H9 (cell line): ENCODE results near the gene HS6ST1. TPM values are rescaled to one million over a fixed set of nuclear protein-coding genes. Genes with fewer than 3 reads are reported as not detected.

Source experiments
- DNase-seq: peaks from one replicate; pipeline ENCODE4 v3.0.0-alpha.2; 2017
- H2AFZ ChIP-seq: one replicate; pipeline ENCODE4 v1.6.1; 2013; ENCODE audit warnings: mild to moderate bottlenecking, low read length, control low read depth, moderate library complexity
- H2AK5ac ChIP-seq: 2 replicates; pipeline ENCODE4 v1.6.1; 2013; ENCODE audit warnings: low read length, control low read depth, mixed read lengths; ENCODE audit not compliant: insufficient read length
- H2BK120ac ChIP-seq: one replicate; pipeline ENCODE4 v1.6.1; 2013; ENCODE audit warnings: low read depth, mild to moderate bottlenecking, low read length, control low read depth, inconsistent platforms; ENCODE audit not compliant: poor library complexity, severe bottlenecking
- H2BK12ac ChIP-seq: 2 replicates; pipeline ENCODE4 v1.6.1; 2013; ENCODE audit warnings: low read length, control low read depth, mixed read lengths, low read depth; ENCODE audit not compliant: insufficient read length
- H2BK15ac ChIP-seq: 2 replicates; pipeline ENCODE4 v1.6.1; 2013; ENCODE audit warnings: low read depth, low read length, control low read depth
- H2BK20ac ChIP-seq: one replicate; pipeline ENCODE4 v1.6.1; 2013; ENCODE audit warnings: low read depth, mild to moderate bottlenecking, low read length, control low read depth, inconsistent platforms; ENCODE audit not compliant: poor library complexity, severe bottlenecking
- H2BK5ac ChIP-seq: 2 replicates; pipeline ENCODE4 v1.6.1; 2013; ENCODE audit warnings: low read length, control low read depth, mixed read lengths; ENCODE audit not compliant: insufficient read length
- H3K14ac ChIP-seq: 2 replicates; pipeline ENCODE4 v1.6.1; 2013; ENCODE audit warnings: low read length, control low read depth; ENCODE audit not compliant: insufficient read depth
- H3K18ac ChIP-seq: 2 replicates; pipeline ENCODE4 v1.6.1; 2013; ENCODE audit warnings: low read depth, mild to moderate bottlenecking, mixed read lengths, low read length, control low read depth; ENCODE audit not compliant: insufficient read length
- H3K23ac ChIP-seq: 2 replicates; pipeline ENCODE4 v1.6.1; 2013; ENCODE audit warnings: low read length, control low read depth, mixed read lengths, low read depth; ENCODE audit not compliant: insufficient read length
- H3K23me2 ChIP-seq: 2 replicates; pipeline ENCODE4 v1.6.1; 2013; ENCODE audit warnings: low read depth, mild to moderate bottlenecking, mixed read lengths, low read length, control low read depth; ENCODE audit not compliant: insufficient read length, poor library complexity, severe bottlenecking
- H3K27ac ChIP-seq: 2 replicates; pipeline ENCODE4 v1.5.1; 2013; ENCODE audit warnings: low read length, control low read depth, mixed read lengths, low read depth; ENCODE audit not compliant: insufficient read length
- H3K27me3 ChIP-seq: 2 replicates; pipeline ENCODE4 v1.6.1; 2013; ENCODE audit warnings: low read length, control low read depth, inconsistent platforms; ENCODE audit not compliant: insufficient read depth
- H3K4ac ChIP-seq: 2 replicates; pipeline ENCODE4 v1.6.1; 2013; ENCODE audit warnings: low read depth, mild to moderate bottlenecking, control low read depth, inconsistent platforms, low read length, moderate library complexity
- H3K4me1 ChIP-seq: 2 replicates; pipeline ENCODE4 v1.6.1; 2013; ENCODE audit warnings: low read length, control low read depth, inconsistent platforms; ENCODE audit not compliant: insufficient read depth
- H3K4me2 ChIP-seq: 2 replicates; pipeline ENCODE4 v1.6.1; 2013; ENCODE audit warnings: low read length, control low read depth, mixed read lengths; ENCODE audit not compliant: insufficient read length, insufficient read depth
- H3K56ac ChIP-seq: 2 replicates; pipeline ENCODE4 v1.6.1; 2013; ENCODE audit warnings: low read depth, mild to moderate bottlenecking, mixed read lengths, low read length, control low read depth; ENCODE audit not compliant: insufficient read length
- H3K79me1 ChIP-seq: 2 replicates; pipeline ENCODE4 v1.6.1; 2013; ENCODE audit warnings: low read depth, mild to moderate bottlenecking, moderate library complexity, low read length, control low read depth, inconsistent platforms; ENCODE audit not compliant: insufficient read depth, poor library complexity, severe bottlenecking
- H3K79me2 ChIP-seq: 2 replicates; pipeline ENCODE4 v1.6.1; 2013; ENCODE audit warnings: low read length, control low read depth, inconsistent platforms; ENCODE audit not compliant: insufficient read depth
- H3K9ac ChIP-seq: 2 replicates; pipeline ENCODE4 v1.6.1; 2013; ENCODE audit warnings: low read length, control low read depth, mixed read lengths; ENCODE audit not compliant: insufficient read length; ENCODE audit errors: extremely low read depth
- H3K9me3 ChIP-seq: one replicate; pipeline ENCODE4 v1.6.1; 2013; ENCODE audit warnings: low read depth, low read length, inconsistent platforms; ENCODE audit not compliant: control insufficient read depth
- H3T11ph ChIP-seq: one replicate; pipeline ENCODE4 v1.6.1; 2013; ENCODE audit warnings: mild to moderate bottlenecking, low read length, control low read depth, inconsistent platforms
- H4K20me1 ChIP-seq: one replicate; pipeline ENCODE4 v1.6.1; 2013; ENCODE audit not compliant: control insufficient read depth, insufficient read length, insufficient read depth
- H4K5ac ChIP-seq: 2 replicates; pipeline ENCODE4 v1.6.1; 2013; ENCODE audit warnings: low read depth, mild to moderate bottlenecking, mixed read lengths, low read length, control low read depth; ENCODE audit not compliant: insufficient read length
- H4K8ac ChIP-seq: replicated peaks from 2 replicates; pipeline ENCODE4 v1.6.1; 2013; ENCODE audit warnings: low read length, control low read depth, mixed read lengths, low read depth; ENCODE audit not compliant: insufficient read length
- H4K91ac ChIP-seq: 2 replicates; pipeline ENCODE4 v1.6.1; 2013; ENCODE audit warnings: low read depth, mild to moderate bottlenecking, moderate library complexity, mixed read lengths, low read length, control low read depth; ENCODE audit not compliant: insufficient read length
- H3K27ac Mint-ChIP-seq, 3 experiments: 2 replicates in 2 of 3; 3 replicates in 1 of 3; pipeline ENCODE4 v1.8.0; 2020 to 2021; ENCODE audit warnings: mixed read lengths in 3 of 3, mild to moderate bottlenecking in 1 of 3, moderate library complexity in 1 of 3
- H3K27me3 Mint-ChIP-seq: 2 replicates; pipeline ENCODE4 v1.8.0; 2021; ENCODE audit warnings: low read depth, mild to moderate bottlenecking, moderate library complexity, mixed read lengths
- H3K36me3 Mint-ChIP-seq, 3 experiments: 2 replicates in 2 of 3; 3 replicates in 1 of 3; pipeline ENCODE4 v1.8.0; 2020 to 2021; ENCODE audit warnings: low read depth in 3 of 3, mixed read lengths in 3 of 3; ENCODE audit not compliant: insufficient read depth in 1 of 3
- H3K4me1 Mint-ChIP-seq, 2 experiments: 2 replicates each; pipeline ENCODE4 v1.8.0; 2020; ENCODE audit warnings: mixed read lengths in 2 of 2
- H3K4me3 Mint-ChIP-seq, 2 experiments: 2 replicates in 1 of 2; 3 replicates in 1 of 2; pipeline ENCODE4 v1.8.0; 2020 to 2021; ENCODE audit warnings: mild to moderate bottlenecking in 2 of 2, mixed read lengths in 2 of 2, moderate library complexity in 1 of 2
- H3K9me3 Mint-ChIP-seq, 2 experiments: 2 replicates in 1 of 2; 3 replicates in 1 of 2; pipeline ENCODE4 v1.8.0; 2020; ENCODE audit warnings: mild to moderate bottlenecking in 2 of 2, mixed read lengths in 2 of 2, moderate library complexity in 1 of 2
- WGBS: extraction: QIAGEN DNeasy Blood & Tissue Kit; methylation state at CpG from one replicate; pipeline ENCODE4 v1.1.7; 2013; ENCODE audit warnings: missing lambda C conversion rate, low lambda C conversion rate, mixed read lengths; ENCODE audit not compliant: insufficient read length; ENCODE audit errors: extremely low coverage; 5-methylcytosine and 5-hydroxymethylcytosine counted together
- total RNA-seq: library from RNA; stranded (reverse); gene quantifications from 2 replicates; pipeline ENCODE4 v1.2.1, GENCODE V29; 2021
- TF ChIP-seq, protein P1 (sequence below): fragments of 200-600 bp; sonication (generic); conservative IDR thresholded peaks from 3 replicates; pipeline ENCODE4 v1.8.0; 2021; ENCODE audit warnings: antibody characterized with exemption, mild to moderate bottlenecking

HS6ST1 gene
- total RNA-seq, 1 experiment from 2014 or later = 60.2 TPM

DNA sequence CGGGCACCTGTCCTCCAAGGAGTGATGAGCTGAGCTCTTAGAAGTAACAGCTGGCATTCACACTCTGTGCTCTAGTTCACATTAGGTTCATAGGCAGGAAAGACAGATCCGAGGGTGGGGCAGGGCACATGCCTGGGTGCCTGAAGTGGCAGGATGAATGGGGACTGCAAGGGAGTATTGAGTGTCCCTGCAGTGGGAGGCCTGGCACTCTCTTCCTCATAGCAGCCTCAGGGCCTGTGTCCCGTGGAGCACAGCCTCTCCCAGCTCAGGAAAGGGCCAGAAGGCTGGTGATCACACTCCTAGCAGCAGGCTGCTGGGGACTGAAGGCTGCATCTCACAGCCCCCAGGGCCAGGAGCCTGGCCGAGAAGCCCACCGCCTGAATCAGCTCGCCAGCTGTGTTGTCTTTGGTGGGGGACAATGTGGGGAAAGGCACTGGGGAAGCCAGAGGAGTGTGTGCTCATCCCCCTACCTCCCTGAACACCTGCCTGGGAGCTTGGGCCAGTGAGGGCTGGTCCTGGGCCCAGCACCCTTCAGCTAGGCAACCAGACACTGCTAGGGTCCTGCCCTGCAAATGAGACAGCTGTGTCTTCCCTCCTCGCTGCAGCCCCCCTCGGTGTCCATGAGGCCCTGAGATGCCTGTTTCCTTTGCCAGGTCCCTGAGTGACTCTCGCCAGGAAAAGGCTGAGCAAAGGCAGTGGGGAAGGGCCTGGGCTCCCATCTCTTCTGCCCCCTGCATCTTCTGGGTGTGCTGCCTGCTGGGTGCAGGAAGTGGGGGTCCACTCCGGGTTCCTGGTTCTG lies 48.2 kb upstream of the HS6ST1 start:
- no peak overlapping the region for H2BK20ac ChIP-seq
- no peak overlapping the region for H2BK12ac ChIP-seq
- H3K14ac ChIP-seq = no peak overlapping the region; the same call in 1 of the 2 replicates
- TF ChIP-seq, protein P1, sequence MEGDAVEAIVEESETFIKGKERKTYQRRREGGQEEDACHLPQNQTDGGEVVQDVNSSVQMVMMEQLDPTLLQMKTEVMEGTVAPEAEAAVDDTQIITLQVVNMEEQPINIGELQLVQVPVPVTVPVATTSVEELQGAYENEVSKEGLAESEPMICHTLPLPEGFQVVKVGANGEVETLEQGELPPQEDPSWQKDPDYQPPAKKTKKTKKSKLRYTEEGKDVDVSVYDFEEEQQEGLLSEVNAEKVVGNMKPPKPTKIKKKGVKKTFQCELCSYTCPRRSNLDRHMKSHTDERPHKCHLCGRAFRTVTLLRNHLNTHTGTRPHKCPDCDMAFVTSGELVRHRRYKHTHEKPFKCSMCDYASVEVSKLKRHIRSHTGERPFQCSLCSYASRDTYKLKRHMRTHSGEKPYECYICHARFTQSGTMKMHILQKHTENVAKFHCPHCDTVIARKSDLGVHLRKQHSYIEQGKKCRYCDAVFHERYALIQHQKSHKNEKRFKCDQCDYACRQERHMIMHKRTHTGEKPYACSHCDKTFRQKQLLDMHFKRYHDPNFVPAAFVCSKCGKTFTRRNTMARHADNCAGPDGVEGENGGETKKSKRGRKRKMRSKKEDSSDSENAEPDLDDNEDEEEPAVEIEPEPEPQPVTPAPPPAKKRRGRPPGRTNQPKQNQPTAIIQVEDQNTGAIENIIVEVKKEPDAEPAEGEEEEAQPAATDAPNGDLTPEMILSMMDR = no peak
- no peaks in the 10 kb centered on the region for H3K9me3 ChIP-seq
- H3K9ac ChIP-seq = no peak overlapping the region
- peaks cover 7% of the 10 kb centered on the region; the same call in 1 of the 2 replicates for H3K4me1 ChIP-seq
- no peaks in the 10 kb centered on the region for H3K9me3 Mint-ChIP-seq
- H3K36me3 Mint-ChIP-seq = peaks cover 0 to 2% (median 0%) of the 10 kb centered on the region in 3 experiments; a peak in 4 of 7 replicates
- H3T11ph ChIP-seq = no peak overlapping the region
- no peaks in the 10 kb centered on the region for H3K79me2 ChIP-seq
- no peak overlapping the region for H4K8ac ChIP-seq
- H3K23ac ChIP-seq = no peak overlapping the region
- H3K56ac ChIP-seq = no peak overlapping the region
- no peak overlapping the region for H4K91ac ChIP-seq
- WGBS = no CpG with 5 or more reads among the region's 10 CpGs
- peaks cover 1% of the 10 kb centered on the region for H3K27me3 Mint-ChIP-seq
- no peak overlapping the region for H2BK5ac ChIP-seq
- H3K4me3 Mint-ChIP-seq = no peak overlapping the region
- no peak overlapping the region for H3K4me2 ChIP-seq
- H3K4ac ChIP-seq = no peak overlapping the region
- H2AFZ ChIP-seq = no peak overlapping the region
- H3K27me3 ChIP-seq = no peaks in the 10 kb centered on the region
- no peak overlapping the region for H2BK120ac ChIP-seq
- H3K23me2 ChIP-seq = no peaks in the 10 kb centered on the region
- H2AK5ac ChIP-seq = no peak overlapping the region
- no peak overlapping the region for H3K27ac ChIP-seq
- H2BK15ac ChIP-seq = no peak overlapping the region
- H3K79me1 ChIP-seq = no peaks in the 10 kb centered on the region
- no peak for DNase-seq
- H3K18ac ChIP-seq = no peak overlapping the region
- H4K20me1 ChIP-seq = no peaks in the 10 kb centered on the region
- peaks cover 49 to 50% of the 10 kb centered on the region in 2 experiments for H3K4me1 Mint-ChIP-seq
- H4K5ac ChIP-seq = no peak overlapping the region
- peak overlapping the region in 1 of 3 experiments; percentile 7; a peak in 1 of 7 replicates for H3K27ac Mint-ChIP-seq
